Fibroblast of lung (primary cell): Measurements from ENCODE around the gene PRKCA.

ENCODE experiments used
- CTCF ChIP-seq, 2 donors: IDR thresholded peaks in 1 of 2; conservative IDR thresholded peaks in 1 of 2; 1 replicate in 1 of 2; 2 replicates in 1 of 2; pipeline ENCODE4 v1.5.1; 2011 to 2012; ENCODE audit warnings: low read length in 2 of 2, control low read depth in 1 of 2, inconsistent platforms in 1 of 2, low read depth in 1 of 2, mild to moderate bottlenecking in 1 of 2
- EZH2 ChIP-seq: IDR thresholded peaks from 2 replicates; pipeline ENCODE4 v1.5.1; 2012; ENCODE audit warnings: low read length, control low read depth, mild to moderate bottlenecking; ENCODE audit errors: missing control alignments

GRCh38 chr17:66518108-66518507, 215.7 kb downstream of the PRKCA start:
- no peak for TF ChIP-seq CTCF (conservative IDR thresholded peaks at IDR 0.05 in 1 of 2, IDR thresholded peaks at IDR 0.05 in 1 of 2; ENCODE audit: low read depth in 1 of 2, low read length in 2 of 2)
- no peak for TF ChIP-seq EZH2
